Right forelimb (tissue), 1 donor: ENCODE measurements around the gene NUP37.
"Not testable (repeated sequence)": the region's sequence is repeated elsewhere in the genome, so short reads cannot be mapped to it uniquely, and the experiment has no call there.

Experiments
- DNase-seq: peaks from one replicate; pipeline ENCODE4 v3.0.0-alpha.2; 2018

NUP37 gene

GRCh38 chr12:102089228-102089835, 30.6 kb downstream of the NUP37 start:
- not testable (repeated sequence) for DNase-seq

- no peak for DNase-seq
These were observed 39.1 kb downstream of the NUP37 start for GRCh38 chr12:102080842-102081241.

GRCh38 chr12:102072092-102072491, 47.8 kb downstream of the NUP37 start:
- not testable (repeated sequence) for DNase-seq

- no peak for DNase-seq
These were observed 50.2 kb downstream of the NUP37 start for GRCh38 chr12:102069707-102070106.

GRCh38 chr12:102067574-102068258, 52.2 kb downstream of the NUP37 start:
- no peak for DNase-seq

- no peak for DNase-seq
These were observed 55.4 kb downstream of the NUP37 start for GRCh38 chr12:102064476-102064875.

GRCh38 chr12:102063069-102063468, 56.8 kb downstream of the NUP37 start:
- DNase-seq, result no peak

- no peak for DNase-seq
These were observed 57.5 kb downstream of the NUP37 start for GRCh38 chr12:102062419-102062806.

GRCh38 chr12:102061560-102062418, 58.1 kb downstream of the NUP37 start, which contains the start of gene WASHC3:
WASHC3 (minus strand) TSS chr12:102061991; CDS start chr12:102061962, 29 bp downstream.
- DNase-seq, result peak; percentile 97

- no peak for DNase-seq
These were observed 58.8 kb downstream of the NUP37 start for GRCh38 chr12:102061096-102061559.

- DNase-seq, result no peak
These were observed 60.6 kb downstream of the NUP37 start for GRCh38 chr12:102059343-102059742.

GRCh38 chr12:102054345-102054744, 65.6 kb downstream of the NUP37 start:
- DNase-seq, result no peak

- no peak for DNase-seq
These were observed 66.9 kb downstream of the NUP37 start for GRCh38 chr12:102053062-102053349.

GRCh38 chr12:102052192-102053061, 67.5 kb downstream of the NUP37 start:
- no peak for DNase-seq

- no peak for DNase-seq
These were observed 68.4 kb downstream of the NUP37 start for GRCh38 chr12:102051431-102051965.

- DNase-seq, result no peak
These were observed 69.1 kb downstream of the NUP37 start for GRCh38 chr12:102050660-102051430.

GRCh38 chr12:102043928-102044327, 76.0 kb downstream of the NUP37 start:
- no peak for DNase-seq

- no peak for DNase-seq
These were observed 85.7 kb downstream of the NUP37 start for GRCh38 chr12:102033991-102034745.

GRCh38 chr12:102031852-102032251, 88.1 kb downstream of the NUP37 start:
- no peak for DNase-seq

- no peak for DNase-seq
These were observed 90.8 kb downstream of the NUP37 start for GRCh38 chr12:102029141-102029540.

- no peak for DNase-seq
These were observed 93.2 kb downstream of the NUP37 start for GRCh38 chr12:102026728-102027127.
